ENCODE data around the gene SAP30BP. TPM values are rescaled to one million over a fixed set of nuclear protein-coding genes. Genes with fewer than 3 reads are reported as not detected.
A peak's percentile ranks its signal among the peaks of the same experiment; 100 is the strongest.

Gene SAP30BP
- 100 to 1,000 TPM in 1 of 2 experiments, 10 to 100 TPM in 1; 93.4 to 101 TPM for total RNA-seq

DNA sequence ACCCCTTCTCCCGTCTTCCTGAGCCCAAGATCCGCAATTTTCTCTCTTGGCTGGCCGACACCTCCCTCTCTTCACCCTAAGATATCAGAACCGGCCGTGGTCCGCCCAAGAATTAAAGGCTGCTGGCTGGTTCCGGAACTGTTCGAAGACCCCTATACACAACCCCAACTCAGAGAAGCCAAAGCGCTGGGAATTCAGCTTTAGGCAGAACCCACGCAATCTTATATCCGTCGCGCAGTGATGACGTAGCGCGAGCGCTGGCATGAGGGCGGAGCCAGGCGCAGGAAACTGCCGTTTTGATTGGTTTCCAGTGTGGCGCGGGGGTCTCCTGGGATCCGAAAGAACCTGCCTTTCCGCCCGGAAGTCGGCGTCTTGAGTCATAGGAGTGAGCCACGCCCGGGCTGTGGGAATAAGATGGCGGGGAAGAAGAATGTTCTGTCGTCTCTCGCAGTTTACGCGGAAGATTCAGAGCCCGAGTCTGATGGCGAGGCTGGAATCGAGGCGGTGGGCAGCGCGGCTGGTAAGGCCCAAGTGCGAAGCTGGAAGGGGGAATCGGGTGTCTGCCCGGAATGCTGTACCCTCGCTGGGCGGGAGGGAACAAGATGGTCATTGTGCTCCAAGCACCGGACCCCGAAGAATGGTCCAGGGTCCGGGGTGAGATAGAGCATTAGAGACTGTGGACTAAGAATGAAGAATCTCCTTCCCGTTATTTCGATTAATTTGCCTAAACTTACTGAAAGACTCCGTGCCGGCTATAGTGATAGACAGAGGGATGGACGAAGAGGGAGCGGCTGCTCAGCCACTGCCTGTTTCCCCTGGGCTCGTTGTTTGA is at the start of gene SAP30BP, which contains the start of gene RECQL5:
Gene SAP30BP, plus strand, starts transcription at position 380 of the 832 bp plus-strand sequence. Its CDS starts 35 bp downstream, at position 415.
Gene RECQL5, minus strand, starts transcription at position 196 of the 832 bp plus-strand sequence. CDS start 597 bp downstream, outside the sequence.
- Mint-ChIP-seq H3K4me3 (peak within 1 kb of the TSS; percentile 71), H3K27me3 (no peaks in the 10 kb centered on the region), H3K36me3 (peaks cover 20% of the 10 kb centered on the region), H3K9me3 (no peaks in the 10 kb centered on the region), H3K27ac (no peak within 1 kb of the TSS), H3K4me1 (peaks cover 29% of the 10 kb centered on the region)
- peak; percentile 95 for DNase-seq

DNA sequence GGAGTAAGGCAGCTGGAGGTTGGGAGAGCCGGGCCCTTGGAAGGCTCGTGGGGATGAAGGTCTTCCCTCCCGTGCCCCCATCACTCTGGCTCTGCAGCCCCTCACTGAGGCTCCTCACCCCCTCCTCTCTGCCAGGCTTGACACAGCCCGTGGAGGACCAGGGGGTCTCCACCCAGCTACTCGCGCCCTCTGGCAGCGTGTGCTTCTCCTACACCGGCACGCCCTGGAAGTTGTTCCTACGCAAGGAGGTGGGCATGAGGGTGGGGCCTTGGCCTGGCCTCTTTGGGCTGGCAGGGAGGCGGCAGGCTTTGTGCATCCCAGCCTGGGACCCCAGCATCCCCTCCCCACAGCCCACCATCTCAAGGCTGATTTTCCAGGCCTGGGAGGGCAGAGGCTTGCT is 49.5 kb upstream of the SAP30BP start:
- H3K36me3 Mint-ChIP-seq, result no peaks in the 10 kb centered on the region
- no peak for DNase-seq

GRCh38 chr17:75619506-75620431 is 47.4 kb upstream of the SAP30BP start:
- no peaks in the 10 kb centered on the region for H3K27me3 Mint-ChIP-seq
- peak; percentile 24 for DNase-seq
- no peaks in the 10 kb centered on the region for H3K4me1 Mint-ChIP-seq
- no peak overlapping the region for H3K27ac Mint-ChIP-seq
- no peak overlapping the region for H3K4me3 Mint-ChIP-seq
- H3K9me3 Mint-ChIP-seq, result no peaks in the 10 kb centered on the region
- no peaks in the 10 kb centered on the region for H3K36me3 Mint-ChIP-seq

More for the DNA sequence above, 49.5 kb upstream of the SAP30BP start:
- Mint-ChIP-seq H3K27ac (no peak overlapping the region), H3K9me3 (no peaks in the 10 kb centered on the region), H3K4me1 (no peaks in the 10 kb centered on the region), H3K27me3 (no peaks in the 10 kb centered on the region), H3K4me3 (no peak overlapping the region)

- no peak overlapping the region for H3K4me3 Mint-ChIP-seq
- H3K36me3 Mint-ChIP-seq, result no peaks in the 10 kb centered on the region
- H3K4me1 Mint-ChIP-seq, result no peaks in the 10 kb centered on the region
- no peaks in the 10 kb centered on the region for H3K9me3 Mint-ChIP-seq
- H3K27me3 Mint-ChIP-seq, result no peaks in the 10 kb centered on the region
- no peak for DNase-seq
- H3K27ac Mint-ChIP-seq, result no peak overlapping the region
Measured at GRCh38 chr17:75621489-75621888, 45.6 kb upstream of the SAP30BP start.

- no peaks in the 10 kb centered on the region for H3K4me1 Mint-ChIP-seq
- no peak overlapping the region for H3K4me3 Mint-ChIP-seq
- no peaks in the 10 kb centered on the region for H3K27me3 Mint-ChIP-seq
- no peak for DNase-seq
- no peak overlapping the region for H3K27ac Mint-ChIP-seq
- no peaks in the 10 kb centered on the region for H3K36me3 Mint-ChIP-seq
- no peaks in the 10 kb centered on the region for H3K9me3 Mint-ChIP-seq
Measured at GRCh38 chr17:75622076-75622475, 45.1 kb upstream of the SAP30BP start.

- Mint-ChIP-seq H3K27me3 (no peaks in the 10 kb centered on the region), H3K9me3 (no peaks in the 10 kb centered on the region), H3K4me3 (no peak overlapping the region), H3K4me1 (no peaks in the 10 kb centered on the region), H3K36me3 (no peaks in the 10 kb centered on the region), H3K27ac (no peak overlapping the region)
- no peak for DNase-seq
Measured at GRCh38 chr17:75622771-75623273, 44.3 kb upstream of the SAP30BP start.

DNA sequence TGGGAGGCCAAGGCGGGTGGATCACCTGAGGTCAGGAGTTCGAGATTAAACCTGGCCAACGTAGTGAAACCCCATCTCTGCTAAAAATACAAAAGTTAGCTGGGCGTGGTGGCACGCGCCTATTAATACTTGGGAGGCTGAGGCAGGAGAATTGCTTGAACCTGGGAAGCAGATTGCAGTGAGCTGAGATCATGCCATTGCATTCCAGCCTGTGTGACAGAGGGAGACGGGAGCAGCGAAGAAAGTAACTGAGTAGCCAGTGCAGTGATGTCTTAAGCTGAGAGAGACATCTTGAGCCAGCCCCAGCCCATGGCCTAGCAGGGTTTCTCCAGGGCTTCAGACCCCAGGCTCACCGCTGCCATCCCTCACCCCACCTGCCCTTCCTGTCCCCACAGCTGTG is 43.8 kb upstream of the SAP30BP start:
- no peak for DNase-seq
- H3K27ac Mint-ChIP-seq, result no peak overlapping the region
- no peak overlapping the region for H3K4me3 Mint-ChIP-seq
- H3K9me3 Mint-ChIP-seq, result no peaks in the 10 kb centered on the region
- no peaks in the 10 kb centered on the region for H3K27me3 Mint-ChIP-seq
- H3K36me3 Mint-ChIP-seq, result no peaks in the 10 kb centered on the region
- H3K4me1 Mint-ChIP-seq, result no peaks in the 10 kb centered on the region

DNA sequence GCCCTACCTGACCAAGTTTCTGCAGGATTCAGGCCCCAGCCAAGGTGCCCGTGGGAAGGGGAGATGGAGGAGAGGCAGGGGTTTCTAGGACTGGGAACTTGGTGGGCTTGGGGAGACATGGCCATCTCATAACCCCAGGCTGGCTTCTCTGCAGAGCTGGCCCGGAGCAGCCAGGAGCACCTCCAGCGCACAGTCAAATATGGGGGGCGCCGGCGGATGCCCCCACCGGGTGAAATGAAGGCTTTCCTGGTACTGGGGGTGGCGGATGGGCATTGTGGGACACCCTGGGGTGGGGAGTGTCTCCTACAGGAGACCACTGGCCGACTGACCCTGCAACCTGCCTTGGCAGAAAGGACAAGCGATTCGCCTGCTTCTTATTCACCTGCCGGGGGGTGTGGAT is 43.1 kb upstream of the SAP30BP start:
- DNase-seq, result no peak
- Mint-ChIP-seq H3K4me1 (no peaks in the 10 kb centered on the region), H3K9me3 (no peaks in the 10 kb centered on the region), H3K27me3 (no peaks in the 10 kb centered on the region), H3K36me3 (no peaks in the 10 kb centered on the region), H3K27ac (no peak overlapping the region), H3K4me3 (no peak overlapping the region)

- H3K9me3 Mint-ChIP-seq, result no peaks in the 10 kb centered on the region
- no peak overlapping the region for H3K4me3 Mint-ChIP-seq
- DNase-seq, result no peak
- no peak overlapping the region for H3K27ac Mint-ChIP-seq
- no peaks in the 10 kb centered on the region for H3K27me3 Mint-ChIP-seq
- no peaks in the 10 kb centered on the region for H3K4me1 Mint-ChIP-seq
- H3K36me3 Mint-ChIP-seq, result no peaks in the 10 kb centered on the region
Measured at GRCh38 chr17:75624714-75625345, 42.3 kb upstream of the SAP30BP start.

DNA sequence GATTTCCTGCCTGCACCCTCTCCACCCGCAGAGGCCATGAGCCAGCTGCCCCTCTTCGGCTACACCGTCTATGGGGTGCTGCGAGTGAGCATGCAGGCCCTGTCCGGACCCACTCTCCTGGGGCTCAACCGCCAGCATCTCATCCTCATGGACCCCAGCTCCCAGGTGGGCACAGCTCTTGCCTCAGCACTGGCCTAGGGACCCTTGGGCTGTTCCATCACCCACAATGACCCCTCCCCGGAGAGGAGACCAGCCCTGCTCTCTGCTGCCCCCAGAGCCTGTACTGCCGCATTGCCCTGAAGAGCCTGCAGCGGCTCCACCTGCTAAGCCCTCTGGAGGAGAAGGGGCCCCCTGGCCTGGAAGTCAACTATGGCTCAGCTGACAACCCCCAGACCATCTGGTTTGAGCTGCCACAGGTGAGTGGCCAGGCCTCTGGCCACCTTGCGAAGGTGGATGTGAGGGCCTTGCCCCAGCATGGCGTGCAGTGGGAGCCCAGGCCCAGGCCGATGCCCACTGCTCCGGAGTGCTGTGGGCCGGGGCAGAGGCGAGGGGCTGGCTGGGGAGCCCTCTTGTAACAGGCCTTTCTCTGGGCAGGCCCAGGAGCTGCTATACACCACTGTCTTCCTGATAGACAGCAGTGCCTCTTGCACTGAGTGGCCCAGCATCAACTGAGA is 41.2 kb upstream of the SAP30BP start:
- peak; percentile 36 for DNase-seq
- no peaks in the 10 kb centered on the region for H3K4me1 Mint-ChIP-seq
- H3K9me3 Mint-ChIP-seq, result no peaks in the 10 kb centered on the region
- no peaks in the 10 kb centered on the region for H3K36me3 Mint-ChIP-seq
- H3K27me3 Mint-ChIP-seq, result no peaks in the 10 kb centered on the region
- no peak overlapping the region for H3K4me3 Mint-ChIP-seq
- no peak overlapping the region for H3K27ac Mint-ChIP-seq

DNA sequence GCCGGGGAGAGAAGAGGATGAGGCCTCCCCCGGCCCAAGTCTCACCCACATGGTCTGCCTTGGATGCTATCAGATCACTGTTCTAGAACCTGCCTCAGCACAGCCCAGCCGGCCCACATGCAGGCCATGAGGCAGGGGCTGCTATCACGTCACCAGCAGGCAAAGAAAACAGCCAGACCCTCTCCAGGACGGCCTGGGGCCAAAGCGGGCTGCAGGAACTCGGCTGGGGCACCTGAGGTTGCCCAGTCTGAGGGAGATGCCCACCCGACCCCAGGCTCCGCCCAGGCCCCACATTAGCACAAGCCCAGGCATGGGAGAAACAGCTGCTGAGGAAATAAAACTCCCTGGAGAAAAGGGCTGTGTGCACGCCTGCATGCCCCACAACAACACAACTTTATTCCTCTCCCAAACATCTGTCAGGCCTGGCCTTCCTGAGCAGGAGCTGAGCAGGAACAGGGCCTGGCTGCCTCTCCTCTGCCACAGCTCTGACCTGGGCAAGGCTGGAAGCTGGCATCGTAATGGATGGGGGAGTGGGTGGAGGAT is 40.6 kb upstream of the SAP30BP start:
- Mint-ChIP-seq H3K27ac (no peak overlapping the region), H3K4me3 (no peak overlapping the region), H3K4me1 (no peaks in the 10 kb centered on the region), H3K27me3 (no peaks in the 10 kb centered on the region), H3K36me3 (no peaks in the 10 kb centered on the region), H3K9me3 (no peaks in the 10 kb centered on the region)
- no peak for DNase-seq

GRCh38 chr17:75627094-75627493 is 40.0 kb upstream of the SAP30BP start:
- no peaks in the 10 kb centered on the region for H3K4me1 Mint-ChIP-seq
- no peaks in the 10 kb centered on the region for H3K36me3 Mint-ChIP-seq
- no peak for DNase-seq
- no peaks in the 10 kb centered on the region for H3K27me3 Mint-ChIP-seq
- no peaks in the 10 kb centered on the region for H3K9me3 Mint-ChIP-seq
- no peak overlapping the region for H3K27ac Mint-ChIP-seq
- H3K4me3 Mint-ChIP-seq, result no peak overlapping the region

DNA sequence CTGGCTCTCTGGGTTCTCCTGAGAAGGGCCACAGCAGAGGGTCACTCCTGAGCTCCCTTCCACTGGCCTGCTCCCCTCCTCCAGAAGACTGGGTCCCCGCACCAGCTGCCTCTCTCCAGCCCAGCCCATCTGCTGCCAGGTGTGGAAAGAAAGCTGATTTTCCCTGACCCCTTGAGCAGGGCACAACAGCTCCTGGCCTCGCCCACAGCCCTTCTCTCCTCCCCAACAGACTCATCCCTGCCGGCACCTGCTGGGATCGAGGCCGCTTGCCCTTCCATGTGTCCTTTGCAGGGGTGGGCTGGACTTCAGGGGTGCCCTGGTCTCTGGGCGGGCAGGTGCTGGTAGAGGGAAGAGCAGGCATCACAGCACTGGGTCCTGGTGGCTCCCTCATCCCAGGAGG is 38.7 kb upstream of the SAP30BP start:
- Mint-ChIP-seq H3K27me3 (no peaks in the 10 kb centered on the region), H3K4me1 (peaks cover under 1% of the 10 kb centered on the region), H3K9me3 (no peaks in the 10 kb centered on the region), H3K4me3 (no peak overlapping the region), H3K27ac (no peak overlapping the region), H3K36me3 (no peaks in the 10 kb centered on the region)
- DNase-seq, result no peak

DNA sequence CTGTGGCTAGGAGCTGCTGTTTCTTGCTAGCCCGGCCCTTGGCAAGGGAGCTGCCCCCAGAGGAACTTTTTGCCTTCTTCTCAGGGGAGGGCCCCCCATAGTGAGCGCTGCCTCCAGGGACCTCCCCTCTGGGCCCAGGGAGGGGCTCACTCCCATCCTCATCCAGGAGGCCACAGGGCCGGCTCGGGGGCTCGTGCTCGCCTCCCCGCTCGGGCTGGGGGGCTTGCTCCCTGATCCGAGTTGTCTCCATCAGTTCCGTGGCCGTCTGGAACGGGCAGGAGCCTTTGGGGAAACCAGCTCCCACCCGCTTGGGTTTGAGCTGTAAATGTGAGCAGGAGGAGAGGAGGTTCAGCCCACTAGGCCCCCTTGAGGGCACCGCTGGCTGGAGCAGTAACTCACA is 38.0 kb upstream of the SAP30BP start:
- Mint-ChIP-seq H3K4me1 (peaks cover 5% of the 10 kb centered on the region), H3K36me3 (no peaks in the 10 kb centered on the region), H3K27me3 (no peaks in the 10 kb centered on the region), H3K4me3 (no peak overlapping the region), H3K9me3 (no peaks in the 10 kb centered on the region), H3K27ac (no peak overlapping the region)
- DNase-seq, result no peak
